ENCODE data around the gene SEC16B. TPM values are rescaled to one million over a fixed set of nuclear protein-coding genes. Genes with fewer than 3 reads are reported as not detected.

SEC16B gene
- total and polyA plus RNA-seq, 4 donors: 10.9 to 56.8 (median 29.4) TPM

- DNase-seq (ENCODE audit: low spot score): no peak
- WGBS: 67% methylated on average over 3 of the region's 3 CpGs
- Histone ChIP-seq H3K9ac (ENCODE audit: low read depth in 1 of 2, low read length in 2 of 2) (no peak overlapping the region), H3K4me3 (ENCODE audit: low read depth in 1 of 3, low read length in 3 of 3) (no peak overlapping the region), H3K27me3 (ENCODE audit: control insufficient read depth in 4 of 4, insufficient read depth in 4 of 4, low read length in 3 of 4) (no peaks in the 10 kb centered on the region), H3K4me1 (ENCODE audit: control insufficient read depth in 4 of 4, insufficient read depth in 4 of 4, low read length in 3 of 4) (no peaks in the 10 kb centered on the region), H3K9me3 (ENCODE audit: control insufficient read depth in 4 of 4, low read length in 3 of 4) (no peaks in the 10 kb centered on the region), H3K27ac (ENCODE audit: low read depth in 1 of 2, low read length in 2 of 2) (no peak overlapping the region), H3K36me3 (ENCODE audit: control insufficient read depth in 4 of 4, insufficient read depth in 3 of 4, low read depth in 1 of 4, low read length in 3 of 4) (peaks cover 16 to 95% (median 81%) of the 10 kb centered on the region in 4 donors)
- TF ChIP-seq GABPA (IDR thresholded peaks at IDR 0.05 in 1 of 2, conservative IDR thresholded peaks at IDR 0.05 in 1 of 2): no peak
- TF ChIP-seq MAX (IDR thresholded peaks at IDR 0.05): no peak
- TF ChIP-seq HNF4G (IDR thresholded peaks at IDR 0.05): no peak
- no peak for TF ChIP-seq ZBTB33 (IDR thresholded peaks at IDR 0.05)
- no peak for TF ChIP-seq FOXA1 (IDR thresholded peaks at IDR 0.05)
- no peak for TF ChIP-seq HNF4A (conservative IDR thresholded peaks at IDR 0.05)
- TF ChIP-seq ATF3 (IDR thresholded peaks at IDR 0.05): no peak
- no peak for TF ChIP-seq RAD21 (IDR thresholded peaks at IDR 0.05)
- TF ChIP-seq CTCF (IDR thresholded peaks at IDR 0.05; ENCODE audit: low read depth, low read length, missing input control): no peak
- no peak for TF ChIP-seq FOXA2 (IDR thresholded peaks at IDR 0.05)
- TF ChIP-seq JUND (IDR thresholded peaks at IDR 0.05): no peak
- no peak for TF ChIP-seq EGR1 (IDR thresholded peaks at IDR 0.05; ENCODE audit: low read depth in 2 of 2)
- no peak for TF ChIP-seq TAF1 (conservative IDR thresholded peaks at IDR 0.05)
- no peak for TF ChIP-seq NR2F2 (IDR thresholded peaks at IDR 0.05)
- no peak for TF ChIP-seq SP1 (IDR thresholded peaks at IDR 0.05)
- no peak for TF ChIP-seq RXRA (IDR thresholded peaks at IDR 0.05)
- no peak for TF ChIP-seq REST (IDR thresholded peaks at IDR 0.05)
Measured at GRCh38 chr1:177940682-177941081, 29.2 kb downstream of the SEC16B start.

GRCh38 chr1:177937931-177938330 is 31.9 kb downstream of the SEC16B start:
- Histone ChIP-seq H3K36me3 (ENCODE audit: control insufficient read depth in 4 of 4, insufficient read depth in 3 of 4, low read depth in 1 of 4, low read length in 3 of 4) (peaks cover 15 to 93% (median 74%) of the 10 kb centered on the region in 4 donors), H3K9ac (ENCODE audit: low read depth in 1 of 2, low read length in 2 of 2) (no peak overlapping the region), H3K4me3 (ENCODE audit: low read depth in 1 of 3, low read length in 3 of 3) (no peak overlapping the region), H3K4me1 (ENCODE audit: control insufficient read depth in 4 of 4, insufficient read depth in 4 of 4, low read length in 3 of 4) (no peaks in the 10 kb centered on the region), H3K27ac (ENCODE audit: low read depth in 1 of 2, low read length in 2 of 2) (no peak overlapping the region), H3K27me3 (ENCODE audit: control insufficient read depth in 4 of 4, insufficient read depth in 4 of 4, low read length in 3 of 4) (no peaks in the 10 kb centered on the region), H3K9me3 (ENCODE audit: control insufficient read depth in 4 of 4, low read length in 3 of 4) (no peaks in the 10 kb centered on the region)
- no peak for DNase-seq (ENCODE audit: low spot score)
- WGBS: 96% methylated on average over 6 of the region's 6 CpGs
- no peak for TF ChIP-seq REST (IDR thresholded peaks at IDR 0.05)
- no peak for TF ChIP-seq TAF1 (conservative IDR thresholded peaks at IDR 0.05)
- TF ChIP-seq MAX (IDR thresholded peaks at IDR 0.05): no peak
- TF ChIP-seq GABPA (IDR thresholded peaks at IDR 0.05 in 1 of 2, conservative IDR thresholded peaks at IDR 0.05 in 1 of 2): no peak
- TF ChIP-seq YY1 (IDR thresholded peaks at IDR 0.05): no peak
- TF ChIP-seq RAD21 (IDR thresholded peaks at IDR 0.05): no peak
- TF ChIP-seq SP1 (IDR thresholded peaks at IDR 0.05): no peak
- no peak for TF ChIP-seq EGR1 (IDR thresholded peaks at IDR 0.05; ENCODE audit: low read depth in 2 of 2)
- no peak for TF ChIP-seq HNF4A (conservative IDR thresholded peaks at IDR 0.05)
- TF ChIP-seq ATF3 (IDR thresholded peaks at IDR 0.05): no peak
- TF ChIP-seq JUND (IDR thresholded peaks at IDR 0.05): no peak
- TF ChIP-seq RXRA (IDR thresholded peaks at IDR 0.05): no peak
- no peak for TF ChIP-seq NR2F2 (IDR thresholded peaks at IDR 0.05)
- TF ChIP-seq FOXA2 (IDR thresholded peaks at IDR 0.05): no peak
- TF ChIP-seq HNF4G (IDR thresholded peaks at IDR 0.05): no peak

Data from liver (tissue), 9 donors.